Psoas muscle (tissue), 8 donors: ENCODE results near the gene WWTR1. TPM values are rescaled to one million over a fixed set of nuclear protein-coding genes. Genes with fewer than 3 reads are reported as not detected.

Experiments
- ATAC-seq, 4 donors: fragments of 200-7000 bp; cut with Tn5 transposase; one replicate each; pipeline ENCODE4 v1.9.1; 2020; ENCODE audit warnings: moderate library complexity in 3 of 4, mild to moderate bottlenecking in 2 of 4
- DNase-seq, 2 donors: peaks; one replicate each; pipeline ENCODE4 v3.0.0-alpha.2; 2020
- H3K27ac ChIP-seq: fragments of 200-600 bp; one replicate; pipeline ENCODE4 v1.8.0; 2022
- H3K27me3 ChIP-seq, 3 donors: fragments of 200-600 bp in 1 of 3; one replicate each; pipeline versions ENCODE4 v1.6.1 to v1.8.0; 2013 to 2022; ENCODE audit warnings: low read length in 2 of 3, mild to moderate bottlenecking in 2 of 3, moderate library complexity in 1 of 3; ENCODE audit not compliant: insufficient read depth in 3 of 3
- H3K36me3 ChIP-seq, 2 donors: fragments of 200-600 bp in 1 of 2; one replicate each; pipeline versions ENCODE4 v1.6.1 to v1.8.0; 2013 to 2022; ENCODE audit warnings: low read depth in 1 of 2, mild to moderate bottlenecking in 1 of 2, moderate library complexity in 1 of 2; ENCODE audit not compliant: insufficient read depth in 1 of 2
- H3K4me1 ChIP-seq: fragments of 200-600 bp; one replicate; pipeline ENCODE4 v1.8.0; 2022
- H3K4me3 ChIP-seq: fragments of 200-600 bp; one replicate; pipeline ENCODE4 v1.8.0; 2022; ENCODE audit warnings: mild to moderate bottlenecking
- H3K9me3 ChIP-seq: fragments of 200-600 bp; one replicate; pipeline ENCODE4 v1.8.0; 2022
- WGBS, 3 donors: extraction: QIAGEN DNeasy Blood & Tissue Kit; methylation state at CpG; one replicate each; pipeline versions ENCODE4 v1.1.6 to v1.1.7; 2013; 5-methylcytosine and 5-hydroxymethylcytosine counted together
- intact Hi-C, 2 donors: fragments of 100-400 bp; cut with DNase I; formaldehyde crosslinking; loops; one replicate each; pipeline versions ENCODE4 v1.11.0 to v1.14.2; 2022
- polyA plus RNA-seq, 3 donors: library from polyadenylated mRNA; stranded (reverse); fragments of 200-250 nt; gene quantifications; one replicate each; pipeline ENCODE4 v1.2.3, GENCODE V29; 2013
- total RNA-seq, 4 donors: library from RNA; stranded (reverse); fragmentation: NEBNext Ultra II Directional in 2 of 4; extraction: Animal tissue kit (Norgen Biotek cat#: 25700) in 2 of 4; gene quantifications; one replicate each; pipeline versions ENCODE4 v1.2.1 to v1.2.4, GENCODE V29; 2021 to 2023
- TF ChIP-seq, protein P1 (sequence below): fragments of 200-600 bp; IDR thresholded peaks from one replicate; pipeline ENCODE4 v1.8.0; 2022; ENCODE audit warnings: antibody characterized with exemption
- donor health status: healthy with polysubstance abuse.
- donor health status: DM: no; HTN: no; CAD: no; lungs with moderate emphysema.
- donor health status: Bipolar disorder and iron deficiency.
- donor health status: healthy.
- donor health status: DM: yes; HTN: yes; CAD: no.
- donor health status: DM: no; HTN: no; CAD: no.
- donor health status: DM: no; HTN: no; CAD: no.
- donor health status: DM: yes; HTN: yes; CAD: no.

The WWTR1 gene
- total and polyA plus RNA-seq, 7 donors, result 6.7 to 53.5 (median 24.7) TPM

DNA sequence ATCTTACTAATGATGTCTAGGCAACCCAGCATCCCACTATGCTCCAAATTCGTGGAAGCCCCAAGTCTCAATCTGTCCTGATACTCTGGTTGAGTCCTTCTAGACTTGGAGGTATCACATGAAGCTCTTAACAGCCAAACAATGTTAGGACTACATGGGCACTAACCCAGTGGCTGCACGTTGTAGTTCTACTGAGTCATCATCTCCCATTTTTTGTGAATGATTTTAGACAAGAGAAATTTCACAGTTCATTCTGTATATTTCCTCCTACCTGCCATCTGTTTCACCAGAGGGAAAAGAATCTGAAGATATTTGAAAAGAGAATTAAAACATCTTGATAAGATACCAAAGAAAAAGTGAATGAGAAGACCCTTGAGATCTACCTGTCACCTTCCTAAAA, 9.8 kb upstream of the WWTR1 start:
- intact Hi-C loops, result loop anchor here in 1 of 2 donors (5.0 kb wide), 1 partner anchor 35 kb away; no protein-coding TSS in a partner anchor
- Histone ChIP-seq H3K4me3 (no peak overlapping the region), H3K9me3 (no peaks in the 10 kb centered on the region), H3K4me1 (no peaks in the 10 kb centered on the region), H3K36me3 (no peaks in the 10 kb centered on the region), H3K27ac (no peak overlapping the region), H3K27me3 (no peaks in the 10 kb centered on the region)
- WGBS, 3 donors, result 57 to 80% (median 62%) methylated on average over 2 of the region's 2 CpGs
- ATAC-seq (no peak), DNase-seq (no peak)
- TF ChIP-seq, protein P1, sequence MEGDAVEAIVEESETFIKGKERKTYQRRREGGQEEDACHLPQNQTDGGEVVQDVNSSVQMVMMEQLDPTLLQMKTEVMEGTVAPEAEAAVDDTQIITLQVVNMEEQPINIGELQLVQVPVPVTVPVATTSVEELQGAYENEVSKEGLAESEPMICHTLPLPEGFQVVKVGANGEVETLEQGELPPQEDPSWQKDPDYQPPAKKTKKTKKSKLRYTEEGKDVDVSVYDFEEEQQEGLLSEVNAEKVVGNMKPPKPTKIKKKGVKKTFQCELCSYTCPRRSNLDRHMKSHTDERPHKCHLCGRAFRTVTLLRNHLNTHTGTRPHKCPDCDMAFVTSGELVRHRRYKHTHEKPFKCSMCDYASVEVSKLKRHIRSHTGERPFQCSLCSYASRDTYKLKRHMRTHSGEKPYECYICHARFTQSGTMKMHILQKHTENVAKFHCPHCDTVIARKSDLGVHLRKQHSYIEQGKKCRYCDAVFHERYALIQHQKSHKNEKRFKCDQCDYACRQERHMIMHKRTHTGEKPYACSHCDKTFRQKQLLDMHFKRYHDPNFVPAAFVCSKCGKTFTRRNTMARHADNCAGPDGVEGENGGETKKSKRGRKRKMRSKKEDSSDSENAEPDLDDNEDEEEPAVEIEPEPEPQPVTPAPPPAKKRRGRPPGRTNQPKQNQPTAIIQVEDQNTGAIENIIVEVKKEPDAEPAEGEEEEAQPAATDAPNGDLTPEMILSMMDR, result no peak

DNA sequence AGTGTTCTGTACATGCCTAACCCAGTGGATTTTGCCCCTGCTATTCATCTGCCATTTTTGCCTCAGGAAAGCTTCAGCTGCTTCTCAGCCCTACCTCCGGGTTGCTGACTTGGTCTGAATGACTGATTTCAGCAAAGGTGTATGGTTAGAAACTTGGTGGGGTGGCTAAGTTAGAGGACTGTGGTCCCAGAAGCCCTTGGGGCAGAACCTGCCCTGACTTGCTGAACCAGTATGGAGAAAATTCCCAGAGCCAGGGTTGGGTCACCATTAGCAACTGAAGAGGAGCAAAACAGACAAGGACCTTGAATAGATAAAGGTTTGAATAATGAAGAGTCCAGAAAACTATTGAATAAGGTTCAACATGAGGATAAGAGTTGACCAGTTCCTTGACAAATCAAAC, 6.1 kb upstream of the WWTR1 start:
- no peak for DNase-seq
- Histone ChIP-seq H3K4me3 (no peak overlapping the region), H3K4me1 (peaks cover 11% of the 10 kb centered on the region), H3K36me3 (no peaks in the 10 kb centered on the region), H3K27ac (no peak overlapping the region), H3K27me3 (no peaks in the 10 kb centered on the region), H3K9me3 (no peaks in the 10 kb centered on the region)
- intact Hi-C loops, result no loop called here
- WGBS, 3 donors, result 85 to 95% (median 89%) methylated on average over 1 of the region's 1 CpG
- ATAC-seq, result no peak
- TF ChIP-seq, protein P1, result no peak

DNA sequence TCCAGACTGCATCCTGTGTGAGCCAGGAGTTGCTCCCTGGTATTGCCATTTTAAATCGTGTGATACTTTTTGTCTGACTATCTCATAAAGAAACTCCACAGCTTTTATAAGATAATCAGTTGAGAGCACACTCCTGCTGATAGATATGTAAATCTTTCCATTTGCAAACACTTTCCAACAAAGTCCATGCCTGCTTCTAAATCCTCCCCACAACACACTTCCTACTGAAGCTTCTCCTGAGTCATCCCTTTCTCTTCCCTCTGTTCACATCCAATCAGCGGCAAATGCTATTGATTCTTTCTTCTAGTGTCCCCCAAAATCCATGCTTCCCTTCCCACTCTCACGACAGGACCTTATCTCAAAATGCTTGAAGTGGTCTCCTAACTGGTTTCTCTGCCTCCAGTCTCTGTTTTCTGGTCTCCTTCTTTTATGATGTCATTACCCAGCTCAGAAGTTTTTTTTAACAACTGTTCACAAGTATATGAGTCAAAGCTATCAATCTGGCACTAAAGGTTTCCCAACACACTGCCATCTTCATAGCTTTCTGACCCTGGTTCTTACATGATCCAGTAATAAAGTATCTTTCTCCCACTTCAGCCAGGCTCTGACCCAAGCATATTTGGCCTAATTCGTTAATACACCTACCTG, 4.5 kb upstream of the WWTR1 start:
- peaks cover 16% of the 10 kb centered on the region for H3K4me1 ChIP-seq
- H3K27me3 ChIP-seq, result no peaks in the 10 kb centered on the region
- H3K9me3 ChIP-seq, result no peaks in the 10 kb centered on the region
- no peaks in the 10 kb centered on the region for H3K36me3 ChIP-seq
- ATAC-seq, result no peak
- no peak overlapping the region for H3K4me3 ChIP-seq
- 88 to 95% (median 91%) methylated on average over 4 of the region's 4 CpGs for WGBS, 3 donors
- intact Hi-C loops, result no loop called here
- TF ChIP-seq, protein P1, result no peak
- no peak overlapping the region for H3K27ac ChIP-seq
- DNase-seq, result no peak

DNA sequence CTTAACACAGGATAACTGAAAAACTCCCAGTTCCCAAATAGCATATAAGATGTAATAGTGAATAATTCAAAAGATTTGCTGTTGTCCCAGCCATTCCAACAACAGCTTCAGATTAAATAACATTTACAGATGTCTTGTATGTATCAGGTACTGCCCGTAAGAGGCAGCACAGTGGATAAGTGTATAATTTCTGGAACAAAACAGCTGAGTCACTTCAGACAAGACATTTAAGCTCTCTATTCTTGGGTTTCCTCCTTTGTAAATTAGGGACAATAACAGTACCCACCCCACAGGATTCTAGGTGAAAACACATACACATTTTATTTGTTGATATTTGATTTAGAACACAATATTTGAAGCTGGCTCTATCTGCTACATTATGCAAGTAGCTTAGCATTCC, 2.6 kb upstream of the WWTR1 start:
- 32 to 87% (median 40%) methylated on average over 1 of the region's 1 CpG for WGBS, 3 donors
- no peak overlapping the region for H3K4me3 ChIP-seq
- ATAC-seq, result no peak
- peak overlapping the region; percentile 90 for H3K27ac ChIP-seq
- H3K36me3 ChIP-seq, result no peaks in the 10 kb centered on the region
- DNase-seq, result no peak
- H3K27me3 ChIP-seq, result no peaks in the 10 kb centered on the region
- no peaks in the 10 kb centered on the region for H3K9me3 ChIP-seq
- TF ChIP-seq, protein P1, result no peak
- peaks cover 16% of the 10 kb centered on the region for H3K4me1 ChIP-seq
- intact Hi-C loops, result no loop called here
